ENCODE results near the gene PTPN4.

GRCh38 chr2:119821266-119821665, 61.5 kb downstream of the PTPN4 start:
- TF ChIP-seq CTCF (IDR thresholded peaks at IDR 0.05; ENCODE audit: insufficient read depth, low read length) (no peak), REST (IDR thresholded peaks at IDR 0.05; ENCODE audit: insufficient replicate concordance, low read depth) (no peak), SPI1 (IDR thresholded peaks at IDR 0.05; ENCODE audit: borderline replicate concordance, low read depth) (no peak), POLR2AphosphoS5 (IDR thresholded peaks at IDR 0.05; ENCODE audit: low read depth) (no peak)
